Right lobe of liver (tissue), 4 donors: ENCODE results near the gene ANKFN1.

Experiments
- CTCF ChIP-seq, 4 donors: fragments of 200-600 bp in 3 of 4; fragments of 450-650 bp in 1 of 4; IDR thresholded peaks; one replicate each; pipeline versions ENCODE4 v1.5.1 to v1.8.0; 2016 to 2022; ENCODE audit warnings: antibody characterized with exemption in 4 of 4, mild to moderate bottlenecking in 2 of 4
- POLR2A ChIP-seq: fragments of 450-650 bp; IDR thresholded peaks from one replicate; pipeline ENCODE4 v1.6.1; 2017; ENCODE audit warnings: antibody characterized with exemption, mild to moderate bottlenecking
- donor health status: DM: no; HTN: no; CAD: no.
- donor health status: DM: no; HTN: no; CAD: no.
- donor health status: DM: no; HTN: yes; CAD: no.

GRCh38 chr17:56475116-56475515 is 321.8 kb downstream of the ANKFN1 start:
- TF ChIP-seq POLR2A (no peak), CTCF (IDR thresholded peaks at IDR 0.05) (no peak)
